Lower leg skin (tissue), 3 donors: ENCODE data around the gene CDX1.

ENCODE experiments used
- POLR2A ChIP-seq, 2 donors: fragments of 450-650 bp; IDR thresholded peaks; one replicate each; pipeline ENCODE4 v1.6.1; 2016 to 2017; ENCODE audit warnings: antibody characterized with exemption in 2 of 2, mild to moderate bottlenecking in 1 of 2, moderate library complexity in 1 of 2
- TF ChIP-seq, protein P1 (sequence below), 3 donors: fragments of 450-650 bp; IDR thresholded peaks; one replicate each; pipeline ENCODE4 v1.5.1; 2016; ENCODE audit warnings: antibody characterized with exemption in 3 of 3, mild to moderate bottlenecking in 3 of 3, moderate library complexity in 2 of 3

GRCh38 chr5:150121448-150122157, 45.0 kb upstream of the CDX1 start:
- TF ChIP-seq, protein P1, sequence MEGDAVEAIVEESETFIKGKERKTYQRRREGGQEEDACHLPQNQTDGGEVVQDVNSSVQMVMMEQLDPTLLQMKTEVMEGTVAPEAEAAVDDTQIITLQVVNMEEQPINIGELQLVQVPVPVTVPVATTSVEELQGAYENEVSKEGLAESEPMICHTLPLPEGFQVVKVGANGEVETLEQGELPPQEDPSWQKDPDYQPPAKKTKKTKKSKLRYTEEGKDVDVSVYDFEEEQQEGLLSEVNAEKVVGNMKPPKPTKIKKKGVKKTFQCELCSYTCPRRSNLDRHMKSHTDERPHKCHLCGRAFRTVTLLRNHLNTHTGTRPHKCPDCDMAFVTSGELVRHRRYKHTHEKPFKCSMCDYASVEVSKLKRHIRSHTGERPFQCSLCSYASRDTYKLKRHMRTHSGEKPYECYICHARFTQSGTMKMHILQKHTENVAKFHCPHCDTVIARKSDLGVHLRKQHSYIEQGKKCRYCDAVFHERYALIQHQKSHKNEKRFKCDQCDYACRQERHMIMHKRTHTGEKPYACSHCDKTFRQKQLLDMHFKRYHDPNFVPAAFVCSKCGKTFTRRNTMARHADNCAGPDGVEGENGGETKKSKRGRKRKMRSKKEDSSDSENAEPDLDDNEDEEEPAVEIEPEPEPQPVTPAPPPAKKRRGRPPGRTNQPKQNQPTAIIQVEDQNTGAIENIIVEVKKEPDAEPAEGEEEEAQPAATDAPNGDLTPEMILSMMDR (IDR thresholded peaks at IDR 0.05), result no peak
- no peak for TF ChIP-seq POLR2A (IDR thresholded peaks at IDR 0.05)
